CD4-positive, alpha-beta T cell treated with Interleukin-6 at 100 ng/mL for 8 hours (primary cell): ENCODE results near the gene RBM10.
"Not testable (repeated sequence)": the region's sequence is repeated elsewhere in the genome, so short reads cannot be mapped to it uniquely, and the experiment has no call there.

Experiments used
- DNase-seq: peaks from one replicate; pipeline ENCODE4 v3.0.0-alpha.2; 2020; ENCODE audit warnings: mixed read lengths, low spot score

The RBM10 gene, protein sequence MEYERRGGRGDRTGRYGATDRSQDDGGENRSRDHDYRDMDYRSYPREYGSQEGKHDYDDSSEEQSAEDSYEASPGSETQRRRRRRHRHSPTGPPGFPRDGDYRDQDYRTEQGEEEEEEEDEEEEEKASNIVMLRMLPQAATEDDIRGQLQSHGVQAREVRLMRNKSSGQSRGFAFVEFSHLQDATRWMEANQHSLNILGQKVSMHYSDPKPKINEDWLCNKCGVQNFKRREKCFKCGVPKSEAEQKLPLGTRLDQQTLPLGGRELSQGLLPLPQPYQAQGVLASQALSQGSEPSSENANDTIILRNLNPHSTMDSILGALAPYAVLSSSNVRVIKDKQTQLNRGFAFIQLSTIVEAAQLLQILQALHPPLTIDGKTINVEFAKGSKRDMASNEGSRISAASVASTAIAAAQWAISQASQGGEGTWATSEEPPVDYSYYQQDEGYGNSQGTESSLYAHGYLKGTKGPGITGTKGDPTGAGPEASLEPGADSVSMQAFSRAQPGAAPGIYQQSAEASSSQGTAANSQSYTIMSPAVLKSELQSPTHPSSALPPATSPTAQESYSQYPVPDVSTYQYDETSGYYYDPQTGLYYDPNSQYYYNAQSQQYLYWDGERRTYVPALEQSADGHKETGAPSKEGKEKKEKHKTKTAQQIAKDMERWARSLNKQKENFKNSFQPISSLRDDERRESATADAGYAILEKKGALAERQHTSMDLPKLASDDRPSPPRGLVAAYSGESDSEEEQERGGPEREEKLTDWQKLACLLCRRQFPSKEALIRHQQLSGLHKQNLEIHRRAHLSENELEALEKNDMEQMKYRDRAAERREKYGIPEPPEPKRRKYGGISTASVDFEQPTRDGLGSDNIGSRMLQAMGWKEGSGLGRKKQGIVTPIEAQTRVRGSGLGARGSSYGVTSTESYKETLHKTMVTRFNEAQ

DNA sequence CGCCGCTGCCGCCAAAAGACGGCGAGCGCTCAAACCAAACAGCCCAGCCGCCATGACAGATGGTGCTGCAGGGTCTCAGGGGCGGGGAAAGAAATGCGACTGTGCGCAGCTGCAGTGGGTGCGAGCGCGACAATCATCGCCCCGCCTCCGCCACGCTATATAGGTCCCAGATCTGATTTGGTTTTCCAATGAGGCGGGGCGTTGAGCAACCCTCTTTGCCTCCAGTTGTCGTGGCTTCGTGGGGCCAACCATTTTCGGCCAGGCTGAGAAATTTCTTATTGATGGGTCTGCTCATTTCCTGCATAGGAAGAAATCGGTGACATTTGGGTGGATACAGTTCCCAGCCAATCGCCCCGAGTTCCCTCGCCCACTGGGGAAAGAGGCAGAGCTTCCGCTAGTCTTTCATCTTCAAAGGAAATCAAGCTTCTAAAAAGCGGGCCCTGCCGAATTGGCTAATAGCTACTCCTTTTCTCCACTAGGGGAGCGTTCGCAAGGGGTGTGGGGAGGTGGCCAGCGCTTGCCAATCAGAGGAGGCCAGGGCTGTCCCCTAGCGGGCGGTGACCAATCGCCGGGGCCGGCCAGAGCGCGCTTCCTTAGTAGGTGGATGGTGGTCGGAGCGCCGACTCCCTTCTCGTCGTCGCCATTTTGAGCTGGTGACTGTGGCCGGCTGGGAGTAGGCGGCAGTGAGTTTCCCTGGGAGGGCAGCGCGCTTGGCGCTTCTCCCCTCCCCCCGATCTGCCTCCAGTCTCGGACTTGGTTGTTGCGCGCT is at the start of gene RBM10, which contains the start of gene NDUFB11:
Gene RBM10, plus strand, starts transcription at position 596 of the 769 bp plus-strand sequence. CDS start 2,261 bp downstream, outside the sequence.
Gene NDUFB11, minus strand, starts transcription at position 77 of the 769 bp plus-strand sequence. Its CDS starts 23 bp downstream, at position 54.
- DNase-seq, result peak; percentile 91

DNA sequence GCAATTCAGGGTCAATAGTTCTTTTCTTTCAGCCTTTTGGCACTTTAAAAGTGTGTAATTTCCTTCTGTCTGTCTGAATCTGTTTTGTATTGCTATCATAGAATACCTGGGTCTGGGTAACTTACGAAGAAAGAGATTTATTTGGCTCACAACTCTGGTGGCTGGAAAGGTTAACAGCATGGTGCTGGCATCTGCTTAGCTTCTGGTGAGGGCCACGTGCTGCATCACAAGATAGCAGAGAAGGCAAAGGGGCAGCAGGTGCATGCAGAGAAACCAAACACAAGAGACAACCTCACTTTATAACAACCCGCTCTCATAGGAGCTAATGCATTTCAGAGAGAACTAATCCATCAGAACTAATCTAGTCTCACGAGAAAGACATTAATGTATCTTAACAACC is 48.0 kb upstream of the RBM10 start:
- DNase-seq, result no peak

DNA sequence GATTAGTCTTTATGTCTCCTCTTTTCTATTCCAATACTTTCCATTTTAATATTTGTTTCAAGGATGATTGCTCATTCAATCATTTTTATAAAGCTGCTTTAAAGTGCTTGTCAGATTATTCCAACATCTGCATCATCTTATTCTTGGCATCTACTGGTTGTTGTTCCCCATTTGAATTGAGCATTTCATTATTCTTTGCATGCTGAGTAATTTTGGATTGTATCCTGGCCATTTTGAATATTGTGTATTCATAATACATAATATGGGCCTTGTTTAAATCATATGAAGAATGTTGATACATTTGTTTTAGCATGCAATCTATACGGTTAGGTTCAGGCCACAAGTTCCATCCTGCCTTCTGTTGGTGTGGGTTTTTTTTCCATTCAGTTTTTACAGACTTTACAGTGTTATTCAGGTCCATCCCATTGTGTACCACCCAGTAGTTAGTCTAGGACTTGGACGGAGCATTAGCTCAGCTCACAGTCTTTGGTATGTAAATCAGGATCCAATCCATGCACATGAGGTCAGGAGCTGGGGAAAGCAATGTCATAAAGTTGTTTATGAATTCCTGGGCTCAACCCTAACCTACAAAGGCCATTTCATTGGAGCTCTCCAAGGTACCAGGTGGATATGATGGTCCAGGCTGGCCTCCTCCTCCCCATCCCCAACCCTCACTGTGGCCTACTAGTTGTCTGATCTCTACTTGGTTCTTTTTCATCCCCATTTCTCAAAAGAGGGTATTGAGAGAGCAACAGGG is 46.5 kb upstream of the RBM10 start:
- DNase-seq, result no peak

DNA sequence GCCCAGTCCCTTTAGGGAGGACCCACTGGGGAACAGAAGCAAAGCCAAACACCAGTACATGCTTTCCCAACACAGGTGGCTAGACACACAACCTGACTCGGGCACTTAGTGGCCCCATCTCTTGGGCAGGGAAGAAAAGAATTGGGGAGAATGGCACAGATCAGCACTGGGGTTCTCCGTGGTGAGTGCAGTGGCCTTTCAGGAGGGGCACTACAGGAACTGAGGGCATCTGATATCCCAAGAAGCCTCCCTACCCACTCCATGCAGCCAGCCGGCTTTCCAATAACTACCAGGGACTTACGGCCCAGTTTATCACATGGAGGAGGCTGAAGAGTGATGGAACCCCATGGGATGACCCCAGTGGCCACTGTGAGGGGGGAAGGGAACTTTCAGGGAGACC is 43.8 kb upstream of the RBM10 start:
- DNase-seq, result no peak

DNA sequence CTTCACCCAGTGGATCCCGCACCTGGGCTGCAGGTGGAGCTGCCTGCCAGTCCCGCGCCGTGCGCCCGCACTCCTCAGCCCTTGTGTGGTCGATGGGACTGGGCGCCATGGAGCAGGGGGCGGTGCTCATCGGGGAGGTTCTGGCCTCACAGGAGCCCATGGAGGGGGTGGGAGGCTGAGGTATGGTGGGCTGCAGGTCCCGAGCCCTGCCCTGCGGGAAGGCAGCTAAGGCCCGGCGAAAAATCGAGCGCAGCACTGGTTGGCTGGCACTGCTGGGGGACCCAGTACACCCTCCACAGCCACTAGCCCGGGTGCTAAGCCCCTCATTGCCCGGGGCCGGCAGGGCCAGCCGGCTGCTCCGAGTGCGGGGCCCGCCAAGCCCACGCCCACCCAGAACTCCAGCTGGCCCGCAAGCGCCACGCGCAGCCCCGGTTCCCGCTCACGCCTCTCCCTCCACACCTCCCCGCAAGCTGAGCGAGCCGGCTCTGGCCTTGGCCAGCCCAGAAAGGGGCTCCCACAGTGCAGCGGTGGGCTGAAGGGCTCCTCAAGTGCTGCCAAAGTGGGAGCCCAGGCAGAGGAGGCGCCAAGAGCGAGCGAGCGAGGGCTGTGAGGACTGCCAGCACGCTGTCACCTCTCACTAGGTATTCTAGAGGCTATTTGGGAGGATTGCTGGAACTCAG is 33.9 kb upstream of the RBM10 start:
- not testable (repeated sequence) for DNase-seq

DNA sequence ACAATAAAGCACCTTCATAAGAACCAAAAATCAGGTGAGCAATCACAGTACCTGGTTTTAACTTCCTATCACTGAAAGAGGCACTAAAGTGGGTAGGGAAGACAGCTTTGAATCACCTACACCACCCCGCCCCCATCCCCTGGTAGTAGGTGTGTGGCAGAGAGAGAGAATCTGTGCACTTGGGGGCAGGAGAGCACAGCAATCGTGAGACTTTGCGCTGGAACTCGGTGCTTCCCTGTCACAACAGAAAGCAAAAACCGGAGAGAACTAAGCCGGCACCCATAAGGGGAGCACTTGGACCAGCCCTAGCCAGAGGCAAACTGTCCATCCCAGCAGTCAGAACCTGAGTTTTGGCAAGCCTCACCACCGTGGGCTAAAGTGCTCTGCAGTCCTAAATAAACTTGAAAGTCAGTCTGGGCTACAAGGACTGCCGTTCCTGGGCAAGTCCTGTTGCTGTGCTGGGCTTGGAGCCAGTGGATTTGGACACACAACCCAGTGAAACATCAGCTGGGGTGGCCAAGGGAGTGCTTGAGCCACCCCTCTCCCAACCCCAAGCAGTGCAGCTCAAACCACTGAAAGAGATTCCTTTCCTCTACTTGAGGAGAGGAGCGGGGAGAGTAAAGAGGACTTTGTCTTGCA is 32.6 kb upstream of the RBM10 start:
- no peak for DNase-seq

DNA sequence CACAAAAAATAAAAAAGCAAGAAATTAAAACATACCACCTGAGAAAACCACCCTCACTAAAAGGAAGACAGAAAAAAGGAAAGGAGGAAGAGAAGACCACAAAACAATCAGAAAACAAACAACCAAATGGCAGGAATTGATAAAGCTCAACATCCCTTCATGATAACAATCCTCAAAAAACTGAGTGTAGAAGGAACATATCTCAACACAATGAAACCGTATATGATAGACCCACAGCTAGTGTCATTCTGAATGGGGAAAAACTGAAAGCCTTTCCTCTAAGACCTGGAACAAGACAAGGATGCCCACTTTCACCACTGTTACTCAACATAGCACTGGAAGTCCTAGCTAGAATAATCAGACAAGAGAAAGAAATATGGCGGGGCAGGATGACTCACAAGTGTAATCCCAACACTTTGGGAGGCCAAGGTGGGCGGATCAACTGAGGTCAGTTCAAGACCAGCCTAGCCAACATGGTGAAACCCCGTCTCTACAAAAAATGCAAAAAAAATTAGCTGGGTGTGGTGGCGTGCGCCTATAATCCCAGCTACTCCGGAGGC is 28.4 kb upstream of the RBM10 start:
- DNase-seq, result not testable (repeated sequence)

DNA sequence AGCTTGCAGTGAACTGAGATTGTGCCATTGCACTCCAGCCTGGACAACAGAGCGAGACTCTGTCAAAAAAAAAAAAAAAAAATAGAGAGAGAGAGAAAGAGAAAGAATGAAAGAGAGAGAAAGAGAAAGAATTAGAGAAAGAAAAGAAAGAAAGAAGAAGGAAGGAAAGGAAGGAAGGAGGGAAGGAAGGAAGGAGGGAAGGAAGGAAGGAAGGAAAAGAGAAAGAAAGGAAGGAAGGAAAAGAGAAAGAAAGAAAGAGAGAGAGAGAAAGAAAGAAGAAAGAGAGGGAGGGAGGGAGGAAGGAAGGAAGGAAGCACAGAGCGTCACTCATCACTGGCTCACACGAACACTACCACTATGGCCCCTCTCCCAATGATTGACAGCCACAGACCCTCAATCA is 20.6 kb upstream of the RBM10 start:
- DNase-seq, result not testable (repeated sequence)

DNA sequence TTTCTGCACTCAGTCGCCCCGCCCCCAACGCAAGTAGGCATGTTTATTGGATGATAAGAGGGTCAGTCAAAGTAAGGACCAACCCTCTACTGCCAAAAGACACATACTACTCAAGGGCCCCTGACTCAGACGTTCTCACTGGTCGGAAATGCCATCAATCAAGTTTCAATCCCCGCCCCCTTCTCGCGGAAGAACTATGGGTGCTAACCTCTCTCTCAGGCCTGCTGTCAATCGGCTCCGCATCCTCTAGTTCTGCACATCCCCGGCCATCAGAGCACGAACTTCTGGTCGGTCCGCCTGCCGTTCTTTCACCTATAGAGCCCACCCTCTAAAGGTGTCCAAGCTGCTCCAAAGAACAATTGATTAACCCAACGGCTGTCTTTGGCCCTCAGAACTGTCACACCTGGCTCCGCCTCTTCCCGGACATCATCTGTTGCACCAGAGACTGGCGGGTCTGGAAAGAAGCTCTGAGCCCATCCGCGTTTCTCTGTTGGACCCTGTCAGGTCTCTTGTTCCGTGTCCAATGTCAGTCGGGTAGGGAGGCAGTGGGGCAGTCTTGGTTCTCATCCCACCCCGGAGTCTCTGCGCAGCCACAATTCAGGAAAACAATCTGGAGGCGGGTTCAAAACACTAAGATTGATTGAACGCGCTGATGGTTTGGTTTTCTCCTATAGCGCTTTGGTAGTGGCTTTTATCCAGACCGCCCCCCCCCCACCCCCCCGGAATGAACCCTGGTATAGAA is 15.7 kb upstream of the RBM10 start:
- DNase-seq, result peak; percentile 89

DNA sequence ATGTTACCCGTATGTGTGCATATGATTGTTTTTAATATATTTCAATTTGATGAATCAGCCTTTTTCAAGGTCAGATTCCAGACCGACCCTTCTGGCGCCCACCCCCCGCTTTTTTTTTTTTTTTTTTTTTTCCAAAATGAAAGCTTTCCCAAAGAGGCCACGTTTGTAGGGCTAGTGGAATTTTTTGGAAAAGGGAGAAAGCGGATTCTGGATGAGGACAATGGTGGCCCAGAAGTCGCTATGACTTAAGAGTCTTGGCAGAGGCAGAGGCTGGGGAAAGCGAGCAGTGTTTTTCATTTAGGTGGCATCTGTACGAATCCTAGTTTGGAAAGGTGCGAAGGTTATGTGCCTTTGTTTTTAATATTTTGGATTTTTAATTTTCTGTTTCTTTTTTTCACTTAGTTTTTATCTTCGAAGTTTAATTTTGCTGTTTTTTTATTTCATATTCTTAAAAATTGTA is 15.1 kb upstream of the RBM10 start:
- no peak for DNase-seq

DNA sequence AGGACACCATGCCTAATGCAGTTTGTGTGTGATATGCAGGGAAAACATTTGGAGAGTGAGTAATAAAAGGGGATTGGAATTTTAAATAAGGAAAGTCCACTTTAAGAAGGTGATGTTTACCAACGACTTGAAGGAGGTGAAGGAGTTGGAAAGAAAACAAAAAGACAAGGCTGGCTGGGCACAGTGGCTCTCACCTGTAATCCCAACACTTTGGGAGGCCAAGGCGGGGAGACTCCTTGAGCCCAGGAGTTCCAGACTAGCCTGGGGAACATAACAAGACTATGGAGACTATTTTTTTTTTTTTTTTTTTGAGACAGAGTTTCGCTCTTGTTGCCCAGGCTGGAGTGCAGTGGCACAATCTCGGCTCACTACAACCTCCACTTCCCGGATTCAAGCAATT is 11.5 kb upstream of the RBM10 start:
- DNase-seq, result no peak

DNA sequence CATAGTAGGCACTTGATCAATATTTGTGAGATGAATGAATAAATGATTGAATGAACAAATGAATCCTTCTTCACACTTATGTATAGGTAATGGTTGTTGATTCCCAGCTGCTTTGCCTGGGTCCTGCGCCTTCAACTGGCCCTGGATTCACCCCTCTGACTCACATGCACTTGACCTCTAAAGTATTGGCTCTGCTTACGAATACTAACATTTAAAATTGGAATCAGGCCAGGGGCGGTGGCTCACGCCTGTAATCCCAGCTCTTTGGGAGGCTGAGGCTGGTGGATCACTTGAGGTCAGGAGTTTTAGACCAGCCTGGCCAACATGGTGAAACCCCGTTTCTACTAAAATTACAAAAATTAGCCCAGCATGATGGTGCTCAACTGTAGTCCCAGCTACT is 9.4 kb upstream of the RBM10 start:
- DNase-seq, result not testable (repeated sequence)

DNA sequence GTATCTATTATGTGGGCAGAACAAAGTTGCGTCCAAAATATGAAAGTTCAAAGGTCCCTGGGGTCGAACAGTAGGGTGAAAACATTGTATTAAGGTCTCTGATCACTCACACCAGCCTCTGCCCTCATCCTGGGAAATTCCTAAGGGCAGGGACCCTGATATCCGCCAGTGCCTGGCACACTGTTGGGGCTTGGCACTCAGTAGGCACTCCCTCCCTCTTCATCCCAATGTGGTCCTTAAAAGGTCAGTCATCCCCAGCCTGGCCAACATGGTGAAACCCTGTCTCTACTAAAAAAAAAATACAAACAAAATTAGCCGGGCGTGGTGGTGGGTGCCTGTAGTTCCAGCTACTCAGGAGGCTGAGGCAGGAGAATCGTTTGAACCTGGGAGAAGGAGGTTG is 6.8 kb upstream of the RBM10 start:
- no peak for DNase-seq

DNA sequence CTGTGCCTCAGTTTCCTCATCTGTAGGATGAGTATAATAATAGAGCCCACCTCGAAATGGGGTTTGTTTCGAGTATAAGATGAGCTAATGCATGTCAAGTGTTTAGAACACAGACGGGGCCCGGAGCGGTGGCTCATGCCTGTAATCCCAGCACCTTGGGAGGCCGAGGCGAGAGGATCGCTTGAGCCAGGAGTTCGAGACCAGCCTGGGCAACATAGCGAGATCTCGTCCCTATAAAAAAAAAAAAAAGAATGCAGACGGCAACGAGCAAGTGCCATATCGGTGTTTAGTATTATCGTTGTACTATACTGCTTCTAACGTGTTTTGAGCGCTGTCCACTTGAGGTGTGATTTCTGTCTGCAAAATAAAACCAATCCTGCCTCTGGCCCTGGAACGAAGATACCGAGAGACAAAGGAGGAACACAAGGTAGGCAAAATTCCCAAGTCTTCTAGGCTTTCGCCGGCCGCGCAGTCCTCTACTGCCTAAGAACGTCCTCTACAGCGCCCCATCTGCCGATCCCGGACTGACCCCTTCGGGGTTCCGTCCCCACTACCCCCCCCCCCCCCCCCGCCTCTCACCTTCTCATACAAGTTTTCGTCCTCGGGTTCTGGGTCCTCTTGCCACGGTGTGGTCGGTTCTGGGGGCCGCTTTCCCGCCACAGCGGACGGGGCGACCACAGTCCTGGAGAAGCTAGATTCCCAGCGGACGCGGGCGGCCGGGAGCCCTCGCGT is 961 bp upstream of the RBM10 start:
- peak; percentile 43 for DNase-seq

DNA sequence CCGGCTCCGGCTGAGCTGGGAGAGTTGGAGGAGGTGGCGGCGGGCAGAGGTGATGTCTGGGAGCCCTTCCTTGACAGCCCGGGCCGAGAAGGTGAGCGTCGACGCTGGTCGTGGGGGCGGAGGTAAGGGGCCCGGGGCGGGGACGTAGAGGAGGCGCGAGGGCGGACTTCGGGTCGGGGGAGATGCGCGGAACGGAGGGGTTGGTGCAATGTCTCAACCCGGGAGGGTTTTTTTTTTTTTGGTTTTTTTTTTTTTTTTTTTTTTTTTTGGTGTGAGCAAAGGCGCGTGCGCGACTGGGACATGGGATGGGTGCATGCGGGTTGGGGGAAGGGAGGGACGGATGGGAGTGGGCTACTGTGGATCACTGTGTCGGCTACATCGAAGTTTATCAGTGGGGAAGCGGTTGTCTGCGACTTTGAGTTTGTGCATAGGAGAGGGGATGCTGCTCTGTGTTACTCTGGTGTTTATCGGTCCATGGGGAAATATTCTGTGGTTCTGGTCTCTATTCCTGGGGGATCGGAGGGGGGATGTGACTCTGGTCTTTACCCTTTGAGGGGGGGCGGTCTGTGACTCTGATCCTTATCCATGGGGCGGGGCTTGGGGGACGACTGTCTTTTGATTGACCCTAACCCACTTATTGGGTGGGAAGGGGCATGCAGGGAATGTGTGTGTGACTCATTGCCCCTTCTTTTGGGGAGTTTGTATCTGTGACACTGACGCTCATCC is 537 bp downstream of the RBM10 start:
- no peak for DNase-seq

DNA sequence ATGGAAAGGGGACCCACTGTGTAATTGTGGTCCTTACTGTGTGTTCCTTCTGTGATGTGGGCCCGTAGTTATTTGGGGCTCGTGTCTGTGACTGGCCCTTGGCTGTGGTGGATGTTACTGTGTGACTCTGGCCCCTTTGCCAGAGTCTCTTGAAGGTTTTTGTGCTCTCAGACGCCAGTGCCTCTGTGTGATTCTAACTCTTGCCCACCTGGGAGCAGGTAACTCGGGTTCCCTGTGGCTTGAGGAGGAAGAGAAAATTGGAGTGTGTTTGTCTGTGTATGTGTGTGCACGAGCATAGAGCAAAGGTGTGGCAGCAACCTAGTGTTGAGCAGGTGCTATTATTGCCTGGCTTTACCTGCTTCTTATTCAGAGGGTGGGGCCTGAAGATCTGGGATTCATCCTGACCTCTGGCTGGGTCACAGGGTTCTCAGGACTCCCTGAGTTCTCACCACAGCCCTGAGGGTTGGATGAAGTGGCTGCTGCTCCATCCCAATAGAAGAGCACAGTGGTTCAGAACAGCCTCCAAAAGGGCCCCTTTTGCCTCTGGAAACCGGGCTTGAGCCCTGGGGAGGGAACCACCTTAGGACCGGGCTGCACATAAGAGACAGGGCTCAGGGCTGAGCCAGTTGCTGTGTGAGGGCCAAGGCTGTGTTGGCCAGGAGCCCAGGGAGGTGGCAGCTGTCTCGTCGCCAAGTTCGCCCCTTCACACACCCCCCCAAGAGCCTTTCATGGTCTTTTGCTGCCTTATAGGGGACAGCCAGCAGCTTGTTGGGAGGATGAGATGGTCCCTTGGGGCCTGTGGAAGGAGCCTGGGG is 1.3 kb downstream of the RBM10 start:
- DNase-seq, result no peak
